ENCODE results near the gene KRT79. TPM values are rescaled to one million over a fixed set of nuclear protein-coding genes. Genes with fewer than 3 reads are reported as not detected.
A peak's percentile ranks its signal among the peaks of the same experiment; 100 is the strongest.

Gene KRT79
- polyA plus RNA-seq, 6 donors from 2014 or later = not detected

DNA sequence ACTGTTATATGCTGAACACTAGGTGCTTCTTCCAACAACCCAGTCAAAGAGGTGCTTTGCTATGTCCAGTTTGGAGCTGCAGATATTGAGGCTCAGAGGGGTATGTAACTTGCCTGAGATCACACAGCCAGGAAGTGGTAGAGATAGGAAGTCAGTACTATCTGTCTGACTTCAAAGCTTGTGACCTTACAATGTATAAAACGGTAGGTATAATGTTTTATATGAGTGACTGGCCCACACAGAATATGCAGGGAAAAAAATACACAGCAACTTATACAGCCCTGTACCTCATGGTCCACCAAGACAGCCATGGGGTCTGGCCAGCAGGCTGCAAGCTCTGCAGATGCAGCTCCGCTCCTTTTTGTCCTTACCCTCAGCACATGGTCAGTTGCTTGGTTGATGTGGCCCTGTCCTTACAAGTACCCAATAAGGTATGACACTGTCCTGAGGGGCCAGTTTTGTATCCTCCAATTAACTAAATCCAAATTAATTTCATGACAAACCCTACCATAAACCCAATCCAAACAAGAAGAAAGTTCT, 16.3 kb downstream of the KRT79 start:
- no peak overlapping the region for H3K27ac Mint-ChIP-seq
- no peak overlapping the region for H3K4me3 Mint-ChIP-seq
- H3K9me3 Mint-ChIP-seq = no peaks in the 10 kb centered on the region
- H3K36me3 Mint-ChIP-seq = no peaks in the 10 kb centered on the region
- no peaks in the 10 kb centered on the region for H3K4me1 Mint-ChIP-seq
- H3K27me3 Mint-ChIP-seq = peaks cover 12 to 55% (median 28%) of the 10 kb centered on the region in 3 donors
- DNase-seq (no peak), ATAC-seq (ENCODE audit: low read depth in 2 of 2) (no peak)

DNA sequence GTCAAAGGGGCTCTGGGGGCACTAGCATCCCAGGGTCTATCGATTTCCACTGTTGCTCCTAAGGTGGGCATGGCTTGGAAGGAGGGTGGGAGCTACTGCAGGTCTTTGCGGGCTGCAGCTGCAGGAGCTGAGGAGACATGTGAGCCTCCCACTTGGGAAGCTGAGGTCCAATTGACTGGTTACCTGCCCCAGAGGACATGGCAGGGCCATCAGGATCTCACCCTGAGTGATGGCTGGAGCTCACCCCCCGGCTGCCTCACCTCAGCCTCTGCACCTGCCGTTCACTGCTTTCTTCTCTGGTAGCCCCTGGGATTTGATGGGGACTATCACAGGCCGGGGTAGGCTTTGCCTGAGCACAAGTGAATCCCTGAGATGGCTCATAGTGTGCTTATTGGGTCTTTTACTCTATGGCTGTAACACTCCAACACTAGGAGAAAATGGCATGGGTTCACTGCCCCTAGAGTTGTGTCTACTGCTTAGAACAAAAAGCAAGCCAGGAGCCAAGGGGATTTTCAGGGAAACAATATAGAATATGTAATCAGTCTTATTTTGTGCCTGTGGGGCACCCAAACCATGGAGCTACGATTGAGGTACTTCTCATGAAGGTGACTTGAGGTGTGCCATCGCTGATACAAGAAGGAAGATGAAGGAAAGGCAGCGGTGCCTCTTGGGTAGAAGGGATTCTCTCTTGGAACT, 17.0 kb downstream of the KRT79 start:
- DNase-seq = no peak
- Mint-ChIP-seq H3K9me3 (no peaks in the 10 kb centered on the region), H3K36me3 (no peaks in the 10 kb centered on the region), H3K27me3 (peaks cover 12 to 54% (median 28%) of the 10 kb centered on the region in 3 donors), H3K4me3 (no peak overlapping the region), H3K4me1 (no peaks in the 10 kb centered on the region), H3K27ac (no peak overlapping the region)
- no peak for ATAC-seq (ENCODE audit: low read depth in 2 of 2)

DNA sequence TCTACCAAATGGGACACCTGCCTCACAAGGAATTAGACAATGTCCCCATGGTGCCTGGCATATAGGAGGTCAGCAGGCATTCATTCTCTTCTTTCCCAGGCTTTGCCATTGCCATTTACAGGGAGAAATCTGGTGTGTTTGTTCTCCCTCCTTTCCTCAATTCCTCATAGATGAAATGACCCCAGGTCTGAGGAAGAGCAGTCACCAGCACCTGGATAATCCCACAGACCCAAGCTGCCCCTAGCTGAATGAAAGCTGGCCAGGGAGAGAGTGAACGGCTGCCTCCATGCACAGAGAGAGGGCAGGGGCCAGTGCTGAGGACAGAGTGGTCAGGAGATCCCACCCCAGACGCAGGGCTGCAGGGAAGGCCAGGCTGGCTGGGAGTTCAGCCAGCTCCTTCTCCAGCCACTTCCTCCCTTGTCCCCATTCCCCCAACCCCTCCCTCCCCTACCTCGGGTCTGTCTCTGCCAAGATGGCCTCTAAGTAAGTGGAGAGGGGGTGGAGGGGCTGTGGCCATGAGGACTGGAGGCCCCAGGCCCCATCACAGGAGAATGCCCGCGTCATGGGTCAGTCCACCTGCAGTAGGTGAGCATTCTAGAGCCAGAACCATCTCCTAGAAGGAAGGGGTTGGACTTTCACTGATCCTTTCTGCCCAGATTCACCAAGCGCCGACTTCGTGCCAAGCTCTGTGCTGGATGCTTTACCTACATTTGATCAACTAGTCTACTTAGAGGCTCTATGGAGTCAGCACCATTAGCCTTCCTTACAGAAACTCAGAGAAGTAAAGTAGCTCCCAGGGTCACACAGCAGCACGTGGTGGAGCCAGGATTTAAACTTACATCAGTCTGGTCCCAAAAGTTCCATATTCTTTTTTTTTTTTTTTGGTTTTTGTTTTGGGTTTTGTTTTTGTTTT, 18.2 kb downstream of the KRT79 start:
- Mint-ChIP-seq H3K4me3 (no peak overlapping the region), H3K36me3 (no peaks in the 10 kb centered on the region), H3K27me3 (peaks cover 12 to 47% (median 28%) of the 10 kb centered on the region in 3 donors), H3K4me1 (no peaks in the 10 kb centered on the region), H3K27ac (no peak overlapping the region), H3K9me3 (no peaks in the 10 kb centered on the region)
- DNase-seq (no peak), ATAC-seq (ENCODE audit: low read depth in 2 of 2) (no peak)

DNA sequence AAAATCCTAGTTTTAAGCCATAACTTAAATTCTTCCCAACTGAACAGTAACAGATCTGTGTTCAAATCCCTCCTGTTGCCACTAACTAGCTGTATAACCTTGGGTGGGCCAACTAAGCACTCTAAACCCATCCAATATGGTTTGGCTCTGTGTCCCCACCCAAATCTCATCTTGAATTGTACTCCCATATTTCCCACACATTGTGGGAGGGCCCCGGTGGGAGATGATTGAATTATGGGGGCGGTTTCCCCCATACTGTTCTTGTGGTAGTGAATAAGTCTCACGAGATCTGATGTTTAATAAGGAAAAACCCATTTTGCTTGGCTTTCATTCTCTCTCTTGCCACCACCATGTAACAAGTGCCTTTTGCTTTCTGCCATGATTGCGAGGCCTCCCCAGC, 18.9 kb downstream of the KRT79 start:
- Mint-ChIP-seq H3K36me3 (no peaks in the 10 kb centered on the region), H3K27me3 (peaks cover 12 to 40% (median 28%) of the 10 kb centered on the region in 3 donors), H3K4me3 (no peak overlapping the region), H3K4me1 (no peaks in the 10 kb centered on the region), H3K27ac (no peak overlapping the region), H3K9me3 (no peaks in the 10 kb centered on the region)
- ATAC-seq (ENCODE audit: low read depth in 2 of 2) (no peak), DNase-seq (no peak)

DNA sequence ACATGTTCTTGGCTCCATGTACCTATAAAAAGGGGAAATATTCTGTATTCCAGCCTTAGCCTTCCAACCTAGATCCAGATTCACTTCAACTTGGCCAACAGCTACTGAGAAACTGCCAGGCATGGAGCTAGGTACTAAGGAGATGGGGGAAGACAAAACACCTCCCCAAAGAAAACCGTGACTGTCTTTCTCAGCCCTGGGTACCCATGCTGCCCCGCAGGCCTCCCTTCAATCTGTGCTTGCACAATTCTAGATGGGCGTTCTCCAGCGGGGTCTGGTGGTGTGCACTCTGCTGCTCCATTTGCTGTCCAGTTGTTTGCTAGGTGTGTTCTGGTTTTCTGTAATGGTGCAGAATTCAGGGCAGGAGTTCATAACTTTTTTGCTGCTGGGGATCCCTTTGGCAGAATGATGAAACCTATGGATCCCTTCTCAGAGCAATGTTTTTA, 19.4 kb downstream of the KRT79 start:
- DNase-seq = no peak
- Mint-ChIP-seq H3K27me3 (peaks cover 12 to 36% (median 28%) of the 10 kb centered on the region in 3 donors), H3K9me3 (no peaks in the 10 kb centered on the region), H3K4me3 (no peak overlapping the region), H3K27ac (no peak overlapping the region), H3K4me1 (no peaks in the 10 kb centered on the region), H3K36me3 (no peaks in the 10 kb centered on the region)
- ATAC-seq (ENCODE audit: low read depth in 2 of 2) = no peak

DNA sequence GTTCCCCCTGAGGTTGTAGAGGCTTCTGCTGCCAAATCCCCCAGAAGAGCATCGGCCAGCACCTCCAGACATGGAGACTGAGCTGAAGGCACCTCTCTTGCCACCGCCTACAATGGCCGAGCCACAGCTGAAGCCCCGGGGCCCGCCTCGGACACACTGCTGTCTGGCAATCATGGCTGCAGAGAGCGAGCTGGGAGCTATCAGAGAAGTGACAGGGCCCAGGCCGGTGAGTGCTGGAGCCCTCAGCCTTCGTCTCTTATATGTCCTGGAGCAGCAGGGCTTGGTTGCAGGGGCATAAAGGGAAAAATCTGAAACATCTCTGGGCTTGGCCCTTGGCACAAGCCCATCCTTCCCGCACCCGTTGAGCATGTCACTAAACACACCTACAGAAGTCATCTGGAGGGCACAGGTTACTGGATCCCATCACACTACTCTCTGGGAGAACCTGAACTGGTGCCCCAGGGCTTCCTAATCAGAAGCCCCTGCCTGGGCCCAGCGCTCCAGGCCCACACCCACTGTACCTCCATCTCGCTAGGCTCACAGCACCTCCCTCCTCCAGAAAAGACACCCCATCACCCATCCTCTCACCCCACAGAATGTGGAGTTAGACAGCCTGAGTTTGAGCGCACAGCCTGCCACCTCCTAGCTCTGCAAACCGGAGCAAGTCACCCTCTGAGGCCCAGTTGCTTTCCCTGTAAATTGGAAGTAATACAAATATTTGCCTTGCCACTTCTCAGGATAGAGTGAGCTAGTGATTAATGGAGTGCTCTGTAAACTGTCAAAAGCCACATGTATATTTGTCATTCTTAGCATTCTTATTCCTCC, 20.0 kb downstream of the KRT79 start, which contains the start of gene KRT4:
KRT4 (minus strand) TSS at position 232 of the 825 bp plus-strand sequence; CDS start at position 174, 58 bp downstream.
- H3K27me3 Mint-ChIP-seq = peaks cover 16 to 35% (median 28%) of the 10 kb centered on the region in 3 donors
- no peaks in the 10 kb centered on the region for H3K9me3 Mint-ChIP-seq
- DNase-seq (no peak), ATAC-seq (ENCODE audit: low read depth in 2 of 2) (no peak)
- H3K27ac Mint-ChIP-seq = no peak within 1 kb of the TSS
- no peak within 1 kb of the TSS for H3K4me3 Mint-ChIP-seq
- H3K4me1 Mint-ChIP-seq = no peaks in the 10 kb centered on the region
- H3K36me3 Mint-ChIP-seq = no peaks in the 10 kb centered on the region

DNA sequence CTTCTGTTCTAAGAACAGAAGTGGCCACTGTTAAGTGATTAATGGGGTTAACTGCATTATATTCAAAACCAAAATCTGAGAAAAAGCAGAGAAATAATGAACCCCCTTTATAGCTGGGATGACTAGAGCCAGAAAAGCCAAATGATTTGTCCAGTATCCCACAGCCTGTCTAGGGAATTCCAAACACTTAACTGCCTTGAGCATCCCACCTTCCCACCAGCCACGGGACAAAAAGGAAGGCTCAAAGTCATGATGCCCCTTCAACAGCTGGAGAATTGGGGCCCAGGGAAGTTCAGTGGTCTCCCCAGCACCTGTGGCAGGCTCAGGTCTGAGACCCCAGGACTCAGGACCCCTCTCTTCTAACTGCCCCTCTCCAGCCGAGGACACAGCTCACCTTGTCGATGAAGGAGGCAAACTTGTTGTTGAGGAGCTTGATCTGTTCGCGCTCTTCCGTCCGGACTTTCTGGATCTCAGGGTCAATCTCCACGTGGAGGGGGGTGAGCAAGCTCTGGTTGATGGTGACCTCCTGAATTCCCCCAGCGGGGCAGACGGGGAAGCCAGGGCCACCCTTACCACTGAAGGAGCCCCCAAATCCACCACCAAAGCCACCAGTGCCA, 20.8 kb downstream of the KRT79 start:
- DNase-seq (no peak), ATAC-seq (ENCODE audit: low read depth in 2 of 2) (no peak)
- H3K36me3 Mint-ChIP-seq = no peaks in the 10 kb centered on the region
- H3K27me3 Mint-ChIP-seq = peaks cover 21 to 35% (median 21%) of the 10 kb centered on the region in 3 donors
- H3K4me3 Mint-ChIP-seq = no peak overlapping the region
- no peaks in the 10 kb centered on the region for H3K4me1 Mint-ChIP-seq
- no peaks in the 10 kb centered on the region for H3K9me3 Mint-ChIP-seq
- no peak overlapping the region for H3K27ac Mint-ChIP-seq

DNA sequence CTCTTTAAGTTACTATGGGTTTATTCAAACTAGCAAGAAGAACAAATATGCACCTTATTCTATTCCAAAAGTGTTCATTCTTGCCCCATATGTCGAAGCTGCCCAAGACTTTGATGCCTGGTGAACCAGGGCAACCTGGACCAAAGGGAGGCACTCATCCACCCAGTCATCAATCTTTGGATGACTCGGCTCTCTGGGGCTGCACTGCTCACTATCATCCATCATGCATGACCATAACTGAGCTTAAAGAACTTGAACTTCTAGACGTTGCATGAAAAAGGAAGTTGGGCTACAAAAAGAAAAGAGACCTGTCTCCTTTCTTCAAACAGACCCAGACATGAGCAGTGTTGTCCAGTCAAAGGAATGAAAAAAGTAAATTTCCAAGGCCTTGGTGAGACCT, 21.4 kb downstream of the KRT79 start:
- Mint-ChIP-seq H3K4me3 (no peak overlapping the region), H3K4me1 (no peaks in the 10 kb centered on the region), H3K27ac (no peak overlapping the region), H3K9me3 (no peaks in the 10 kb centered on the region), H3K27me3 (peaks cover 17 to 35% (median 20%) of the 10 kb centered on the region in 3 donors), H3K36me3 (no peaks in the 10 kb centered on the region)
- ATAC-seq (ENCODE audit: low read depth in 2 of 2) = no peak
- no peak for DNase-seq

DNA sequence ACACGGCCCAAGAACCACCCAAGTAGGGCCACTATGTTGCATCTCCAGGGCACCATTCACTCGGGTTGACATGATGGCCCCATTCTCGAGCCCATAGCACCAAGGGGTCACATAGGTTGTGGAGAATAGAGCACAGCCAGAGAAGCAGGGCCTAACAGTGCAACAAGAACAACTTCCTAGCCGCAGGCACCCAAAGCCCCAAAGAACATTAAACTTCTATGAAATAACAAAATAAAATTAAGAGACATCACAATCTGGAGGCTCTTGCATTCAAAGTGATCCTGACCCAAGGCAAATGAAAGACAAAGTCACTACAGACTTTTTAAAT, 22.1 kb downstream of the KRT79 start:
- H3K27ac Mint-ChIP-seq = no peak overlapping the region
- no peaks in the 10 kb centered on the region for H3K9me3 Mint-ChIP-seq
- no peak overlapping the region for H3K4me3 Mint-ChIP-seq
- no peak for ATAC-seq (ENCODE audit: low read depth in 2 of 2)
- H3K4me1 Mint-ChIP-seq = no peaks in the 10 kb centered on the region
- H3K36me3 Mint-ChIP-seq = no peaks in the 10 kb centered on the region
- peaks cover 13 to 34% (median 17%) of the 10 kb centered on the region in 3 donors for H3K27me3 Mint-ChIP-seq
- no peak for DNase-seq

DNA sequence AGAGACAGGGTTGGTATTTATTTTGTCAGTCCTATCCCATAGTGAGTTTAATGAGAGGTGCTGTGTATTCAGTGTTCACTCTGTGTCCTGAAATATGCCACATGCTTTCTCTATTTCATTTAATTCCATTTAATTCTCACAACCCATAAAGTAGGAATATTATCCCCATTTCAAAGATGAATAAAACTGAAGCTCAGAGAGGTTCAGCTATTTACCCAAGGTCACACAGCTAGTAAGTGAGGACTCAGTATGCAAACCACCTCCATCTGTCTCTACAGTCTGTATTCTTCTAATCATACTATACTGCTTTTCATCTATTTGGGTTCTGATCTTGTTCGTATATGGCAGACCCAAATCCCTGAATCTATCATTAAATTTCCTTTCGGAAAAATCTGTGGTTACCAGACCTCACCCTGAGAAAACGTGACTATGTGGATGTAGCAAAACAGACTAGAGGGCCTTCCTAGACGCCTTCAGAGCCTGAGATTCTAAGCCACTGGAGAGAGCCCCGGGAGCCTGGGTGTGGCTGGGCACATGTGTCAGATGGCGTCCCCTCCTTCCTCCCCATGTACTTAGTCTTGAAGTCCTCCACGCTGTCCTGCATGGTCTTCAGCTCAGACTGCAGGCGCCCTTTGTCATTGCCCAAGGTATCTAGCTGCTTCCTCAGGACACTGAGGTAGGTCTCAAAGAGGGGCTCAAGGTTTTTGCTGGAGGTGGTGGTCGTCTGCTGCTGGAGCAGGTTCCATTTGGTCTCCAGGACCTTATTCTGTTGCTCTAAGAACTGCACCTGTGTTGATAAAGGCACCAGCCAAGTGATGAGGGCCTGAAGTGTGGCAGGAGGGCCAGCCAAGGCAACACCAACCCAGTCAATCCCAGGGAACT, 22.7 kb downstream of the KRT79 start:
- no peaks in the 10 kb centered on the region for H3K4me1 Mint-ChIP-seq
- no peak overlapping the region for H3K27ac Mint-ChIP-seq

DNA sequence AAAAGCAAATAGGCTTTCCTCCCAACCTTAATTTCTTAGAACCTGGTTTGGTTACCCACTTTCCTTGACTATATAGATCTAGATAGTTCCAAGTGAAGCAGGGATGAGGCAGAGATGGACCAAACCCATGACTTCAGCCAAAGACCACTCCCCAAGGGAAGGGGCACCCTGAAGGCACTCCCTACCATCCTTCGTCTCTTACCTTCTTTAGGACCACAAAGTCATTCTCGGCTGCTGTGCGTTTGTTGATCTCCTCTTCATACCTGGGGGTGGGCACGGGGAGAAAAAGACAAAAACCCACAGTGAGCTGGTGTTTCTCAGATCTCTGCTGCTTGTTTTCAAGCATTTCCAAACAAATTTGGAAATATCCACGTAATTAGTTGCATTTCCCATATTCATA, 23.6 kb downstream of the KRT79 start:
- H3K27me3 Mint-ChIP-seq = peaks cover 15 to 46% (median 20%) of the 10 kb centered on the region in 3 donors
- no peak overlapping the region for H3K4me3 Mint-ChIP-seq
- DNase-seq (no peak), ATAC-seq (ENCODE audit: low read depth in 2 of 2) (no peak)
- no peak overlapping the region for H3K27ac Mint-ChIP-seq
- H3K36me3 Mint-ChIP-seq = no peaks in the 10 kb centered on the region
- no peaks in the 10 kb centered on the region for H3K9me3 Mint-ChIP-seq
- no peaks in the 10 kb centered on the region for H3K4me1 Mint-ChIP-seq

More for the DNA sequence above, 22.7 kb downstream of the KRT79 start:
- H3K27me3 Mint-ChIP-seq = peaks cover 14 to 37% (median 15%) of the 10 kb centered on the region in 3 donors
- no peak overlapping the region for H3K4me3 Mint-ChIP-seq
- H3K9me3 Mint-ChIP-seq = no peaks in the 10 kb centered on the region
- no peaks in the 10 kb centered on the region for H3K36me3 Mint-ChIP-seq
- DNase-seq (no peak), ATAC-seq (ENCODE audit: low read depth in 2 of 2) (no peak)

DNA sequence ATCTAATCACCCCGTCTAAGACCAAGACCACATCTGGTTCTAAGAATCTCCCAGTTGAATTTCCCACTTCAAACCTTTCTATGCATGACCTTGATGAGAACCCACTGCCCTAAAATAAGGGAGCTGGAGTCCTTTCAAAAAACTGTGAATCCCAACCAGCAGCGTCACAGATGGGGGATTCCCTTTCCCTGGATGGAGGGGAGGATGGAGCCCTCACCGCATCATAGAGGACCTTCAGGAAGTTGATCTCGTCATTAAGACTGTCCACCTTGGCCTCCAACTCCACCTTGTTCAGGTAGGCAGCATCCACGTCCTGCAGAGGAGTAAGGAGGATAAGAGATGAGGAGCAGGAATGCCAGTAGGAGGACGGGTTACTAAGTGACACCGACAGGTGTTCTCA, 24.9 kb downstream of the KRT79 start:
- ATAC-seq (ENCODE audit: low read depth in 2 of 2) = no peak
- H3K27ac Mint-ChIP-seq = peak overlapping the region in 1 of 6 donors; percentile 25
- H3K4me1 Mint-ChIP-seq = no peaks in the 10 kb centered on the region
- no peaks in the 10 kb centered on the region for H3K36me3 Mint-ChIP-seq
- peaks cover 16 to 43% (median 22%) of the 10 kb centered on the region in 3 donors for H3K27me3 Mint-ChIP-seq
- no peak for DNase-seq
- H3K4me3 Mint-ChIP-seq = no peak overlapping the region
- no peaks in the 10 kb centered on the region for H3K9me3 Mint-ChIP-seq
